Left ventricle myocardium inferior (tissue), 1 donor: Measurements from ENCODE around the gene CALCOCO2. TPM values are rescaled to one million over a fixed set of nuclear protein-coding genes. Genes with fewer than 3 reads are reported as not detected.
A peak's percentile ranks its signal among the peaks of the same experiment; 100 is the strongest.

ENCODE experiments used
- DNase-seq: peaks from one replicate; pipeline ENCODE4 v3.0.0-alpha.2; 2020
- H3K27ac ChIP-seq: fragments of 200-600 bp; replicated peaks from 2 replicates; pipeline ENCODE4 v1.8.0; 2021
- H3K27me3 ChIP-seq: fragments of 200-600 bp; 2 replicates; pipeline ENCODE4 v1.8.0; 2021; ENCODE audit warnings: low read depth
- H3K36me3 ChIP-seq: fragments of 200-600 bp; 2 replicates; pipeline ENCODE4 v1.8.0; 2021
- H3K4me1 ChIP-seq: fragments of 200-600 bp; 2 replicates; pipeline ENCODE4 v1.8.0; 2021
- H3K4me3 ChIP-seq: fragments of 200-600 bp; 2 replicates; pipeline ENCODE4 v1.8.0; 2021; ENCODE audit warnings: mild to moderate bottlenecking, moderate library complexity
- H3K9me3 ChIP-seq: fragments of 200-600 bp; replicated peaks from 2 replicates; pipeline ENCODE4 v1.8.0; 2021
- CTCF ChIP-seq: fragments of 200-600 bp; IDR thresholded peaks from 2 replicates; pipeline ENCODE4 v1.8.0; 2021; ENCODE audit warnings: antibody characterized with exemption, mild to moderate bottlenecking, borderline replicate concordance
- intact Hi-C: fragments of 100-400 bp; cut with micrococcal nuclease; formaldehyde crosslinking; loops from one replicate; pipeline ENCODE4 v1.11.0; 2022
- total RNA-seq: library from RNA; stranded (reverse); fragmentation: NEBNext Ultra II Directional; extraction: Animal tissue kit (Norgen Biotek cat#: 25700); gene quantifications from one replicate; pipeline ENCODE4 v1.2.1, GENCODE V29; 2021
- donor health status: DM: no; HTN: yes; CAD: no; lungs with severe emphysema.

Gene CALCOCO2
- total RNA-seq, 1 donor from 2014 or later: 312 TPM

- no peak overlapping the region for H3K4me3 ChIP-seq
- TF ChIP-seq CTCF: no peak
- H3K27ac ChIP-seq: no peak overlapping the region
- DNase-seq: no peak
- no peaks in the 10 kb centered on the region for H3K9me3 ChIP-seq
- H3K36me3 ChIP-seq: peaks cover 99% of the 10 kb centered on the region
- no peaks in the 10 kb centered on the region for H3K27me3 ChIP-seq
- intact Hi-C loops: no loop called here
- H3K4me1 ChIP-seq: no peaks in the 10 kb centered on the region
Measured at GRCh38 chr17:48856122-48856821, 25.4 kb downstream of the CALCOCO2 start.

- TF ChIP-seq CTCF: no peak
- H3K4me3 ChIP-seq: no peak overlapping the region
- no peak for DNase-seq
- intact Hi-C loops: no loop called here
- no peaks in the 10 kb centered on the region for H3K4me1 ChIP-seq
- H3K27ac ChIP-seq: no peak overlapping the region
- no peaks in the 10 kb centered on the region for H3K27me3 ChIP-seq
- no peaks in the 10 kb centered on the region for H3K9me3 ChIP-seq
- peaks cover 100% of the 10 kb centered on the region for H3K36me3 ChIP-seq
Measured at GRCh38 chr17:48860034-48860433, 29.2 kb downstream of the CALCOCO2 start.

GRCh38 chr17:48860456-48860855 is 29.6 kb downstream of the CALCOCO2 start:
- intact Hi-C loops: no loop called here
- H3K4me3 ChIP-seq: no peak overlapping the region
- peaks cover 100% of the 10 kb centered on the region for H3K36me3 ChIP-seq
- no peak for TF ChIP-seq CTCF
- no peaks in the 10 kb centered on the region for H3K9me3 ChIP-seq
- H3K4me1 ChIP-seq: no peaks in the 10 kb centered on the region
- DNase-seq: no peak
- H3K27ac ChIP-seq: no peak overlapping the region
- no peaks in the 10 kb centered on the region for H3K27me3 ChIP-seq

- Histone ChIP-seq H3K9me3 (no peaks in the 10 kb centered on the region), H3K27ac (peak overlapping the region; percentile 91), H3K36me3 (peaks cover 22% of the 10 kb centered on the region), H3K27me3 (no peaks in the 10 kb centered on the region), H3K4me1 (peaks cover 52% of the 10 kb centered on the region), H3K4me3 (no peak overlapping the region)
- DNase-seq: no peak
- no peak for TF ChIP-seq CTCF
- intact Hi-C loops: no loop called here
Measured at GRCh38 chr17:48868916-48869500, 38.2 kb downstream of the CALCOCO2 start.

GRCh38 chr17:48869821-48870318 is 39.0 kb downstream of the CALCOCO2 start:
- no peak for TF ChIP-seq CTCF
- Histone ChIP-seq H3K9me3 (no peaks in the 10 kb centered on the region), H3K27me3 (no peaks in the 10 kb centered on the region), H3K4me3 (no peak overlapping the region), H3K36me3 (peaks cover 14% of the 10 kb centered on the region), H3K4me1 (peaks cover 57% of the 10 kb centered on the region), H3K27ac (peak overlapping the region; percentile 91)
- intact Hi-C loops: no loop called here
- no peak for DNase-seq
